ENCODE results near the gene MRNIP. TPM values are rescaled to one million over a fixed set of nuclear protein-coding genes. Genes with fewer than 3 reads are reported as not detected.

MRNIP gene, protein sequence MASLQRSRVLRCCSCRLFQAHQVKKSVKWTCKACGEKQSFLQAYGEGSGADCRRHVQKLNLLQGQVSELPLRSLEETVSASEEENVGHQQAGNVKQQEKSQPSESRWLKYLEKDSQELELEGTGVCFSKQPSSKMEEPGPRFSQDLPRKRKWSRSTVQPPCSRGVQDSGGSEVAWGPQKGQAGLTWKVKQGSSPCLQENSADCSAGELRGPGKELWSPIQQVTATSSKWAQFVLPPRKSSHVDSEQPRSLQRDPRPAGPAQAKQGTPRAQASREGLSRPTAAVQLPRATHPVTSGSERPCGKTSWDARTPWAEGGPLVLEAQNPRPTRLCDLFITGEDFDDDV
- total RNA-seq, result 17.8 and 26.3 TPM in 2 replicates

DNA sequence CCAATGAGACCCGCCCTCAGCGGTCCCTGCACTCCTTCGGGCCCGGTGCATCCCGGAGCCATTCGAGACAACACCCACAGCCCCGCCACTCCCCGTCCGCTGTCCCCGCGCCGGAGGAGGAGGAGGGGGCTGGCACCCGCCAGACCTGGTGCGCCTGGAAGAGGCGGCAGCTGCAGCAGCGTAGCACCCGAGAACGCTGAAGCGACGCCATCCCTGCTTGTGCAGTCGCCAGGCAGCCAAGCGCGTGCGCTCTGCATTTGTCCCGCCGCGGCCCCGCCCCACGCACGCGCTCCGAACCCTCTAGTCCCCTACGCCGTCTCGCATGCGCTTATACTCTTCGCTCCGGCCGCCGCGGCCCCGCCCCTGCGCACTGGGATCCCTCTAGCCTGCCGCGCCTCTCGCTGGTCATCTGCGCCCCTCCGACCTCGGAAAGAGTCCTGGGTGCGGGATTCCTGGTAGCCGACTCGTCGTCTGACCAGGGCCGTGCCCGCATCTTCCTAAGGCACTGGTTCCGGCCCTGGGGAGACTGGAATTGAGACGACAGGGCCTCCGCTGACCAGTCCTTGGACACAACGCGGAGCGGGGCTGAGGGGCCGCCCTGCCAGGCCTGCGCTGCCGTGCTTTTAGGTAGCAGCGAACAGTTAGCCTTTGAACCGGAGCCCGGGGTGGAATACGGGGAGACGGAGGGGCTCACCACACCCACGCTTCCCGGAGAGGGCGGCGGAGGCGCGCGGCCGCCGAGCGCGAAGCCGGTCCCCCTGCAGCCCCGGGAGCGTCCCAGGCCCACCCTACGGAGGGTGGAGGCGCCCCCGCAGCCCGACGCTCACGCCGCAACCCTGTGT is at the start of gene MRNIP:
TSS of gene MRNIP (minus strand) at position 232 of the 842 bp plus-strand sequence. CDS start at position 211, 21 bp downstream.
- DNase-seq (ENCODE audit: extremely low read depth, low read depth, low spot score), result peak; percentile 33

DNA sequence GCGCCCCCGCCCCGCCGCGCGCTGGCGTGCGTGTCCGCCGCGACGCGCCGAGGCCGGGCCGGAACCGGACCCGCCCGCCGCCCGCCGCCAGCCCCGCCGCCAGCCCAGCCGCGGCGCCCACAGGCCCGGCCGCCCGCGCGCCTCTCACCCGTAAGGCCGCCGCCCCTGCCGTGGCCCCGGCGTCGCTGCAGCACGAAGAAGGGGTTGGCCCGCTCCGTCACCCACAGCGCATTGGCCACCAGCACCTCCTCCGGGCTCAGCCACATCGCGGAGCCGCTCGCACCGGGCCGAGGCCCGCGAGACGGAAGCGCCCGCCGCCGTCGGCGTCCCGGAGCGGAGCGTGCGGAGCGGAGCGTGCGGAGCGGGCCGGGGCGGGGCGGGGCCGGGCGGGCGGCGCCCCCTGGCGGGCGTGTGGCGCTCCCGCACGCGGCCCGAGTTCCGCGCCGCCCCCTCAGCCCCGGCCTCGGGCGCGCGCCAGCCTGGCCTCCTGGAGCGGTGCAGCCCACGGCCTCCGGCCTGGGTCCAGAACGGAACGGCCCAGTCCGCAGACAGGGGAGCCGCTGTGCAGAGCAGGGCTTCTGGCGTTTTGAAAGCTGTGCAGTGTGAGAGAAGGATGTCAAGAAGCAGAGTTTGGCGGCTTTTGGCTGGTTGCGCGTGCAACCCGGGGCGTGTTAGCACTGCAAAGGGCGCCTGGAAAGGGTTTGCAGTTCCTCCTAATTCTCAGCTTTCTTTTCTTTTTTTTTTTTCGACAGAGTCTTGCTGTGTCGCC is 49.1 kb upstream of the MRNIP start, which contains the start of gene TBC1D9B:
TSS of gene TBC1D9B (minus strand) at position 342 of the 769 bp plus-strand sequence. CDS start at position 266, 76 bp downstream.
- DNase-seq (ENCODE audit: extremely low read depth, low read depth, low spot score), result no peak

DNA sequence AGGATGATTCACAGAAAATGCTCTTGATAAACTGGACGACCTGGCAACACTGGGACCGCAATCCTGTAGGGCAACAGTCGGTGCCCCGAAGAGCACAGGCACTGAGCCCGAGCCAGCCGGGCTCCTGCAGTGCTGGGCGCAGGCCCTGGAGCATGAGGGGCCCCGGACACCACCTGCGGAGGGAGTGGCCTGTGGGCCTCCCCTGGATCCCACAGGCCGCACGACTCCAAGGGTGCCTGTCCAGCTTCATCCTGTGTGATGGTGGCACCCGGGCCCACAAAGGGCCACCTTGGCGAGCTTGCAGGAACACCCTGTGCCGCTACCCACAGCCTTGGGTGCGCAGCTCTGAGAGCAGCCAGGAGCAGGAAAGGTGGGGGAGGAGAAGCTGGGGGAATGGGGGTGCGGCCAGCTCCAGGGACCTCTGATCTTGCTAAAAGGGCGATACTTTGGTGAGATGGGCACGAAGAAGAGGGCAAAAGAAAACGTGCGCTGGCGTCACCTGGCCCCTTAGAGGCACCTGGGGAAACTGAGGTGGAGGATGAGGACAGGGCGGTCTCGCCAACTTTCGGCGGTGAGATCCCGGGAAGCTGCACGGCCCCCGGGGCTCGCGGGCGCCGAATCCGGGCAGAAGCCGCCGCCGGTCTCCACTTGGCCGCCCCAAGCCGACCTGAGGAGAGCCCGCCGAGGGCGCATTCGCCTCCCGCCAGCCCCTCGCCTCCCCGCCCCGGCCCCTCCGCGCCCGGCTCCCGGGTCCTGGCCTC is 48.4 kb upstream of the MRNIP start:
- DNase-seq (ENCODE audit: extremely low read depth, low read depth, low spot score), result no peak

DNA sequence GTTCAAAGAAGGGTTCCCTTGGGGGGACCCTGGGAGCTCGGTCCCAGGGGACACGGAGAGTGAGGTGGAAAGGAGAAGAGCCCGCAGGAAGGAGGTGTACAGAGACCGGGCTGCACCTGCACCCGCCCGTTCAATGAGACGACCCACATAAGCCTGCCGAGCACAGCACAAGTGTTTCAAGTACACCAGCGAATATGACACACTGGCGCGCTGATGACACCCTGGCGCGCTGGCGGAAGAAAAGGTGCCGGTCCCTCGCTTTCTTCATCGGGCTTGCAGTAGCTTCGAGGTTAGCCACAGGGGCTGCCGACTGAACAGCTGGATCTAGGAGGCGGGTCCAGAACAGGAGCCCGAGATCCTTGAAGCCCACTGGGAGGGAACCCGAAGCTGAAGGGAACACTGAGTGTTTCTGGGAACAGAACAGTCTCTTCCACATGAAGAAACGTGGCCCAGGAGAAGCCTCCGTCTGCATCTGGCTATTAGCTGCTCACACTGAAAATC is 47.7 kb upstream of the MRNIP start:
- DNase-seq (ENCODE audit: extremely low read depth, low read depth, low spot score), result no peak

DNA sequence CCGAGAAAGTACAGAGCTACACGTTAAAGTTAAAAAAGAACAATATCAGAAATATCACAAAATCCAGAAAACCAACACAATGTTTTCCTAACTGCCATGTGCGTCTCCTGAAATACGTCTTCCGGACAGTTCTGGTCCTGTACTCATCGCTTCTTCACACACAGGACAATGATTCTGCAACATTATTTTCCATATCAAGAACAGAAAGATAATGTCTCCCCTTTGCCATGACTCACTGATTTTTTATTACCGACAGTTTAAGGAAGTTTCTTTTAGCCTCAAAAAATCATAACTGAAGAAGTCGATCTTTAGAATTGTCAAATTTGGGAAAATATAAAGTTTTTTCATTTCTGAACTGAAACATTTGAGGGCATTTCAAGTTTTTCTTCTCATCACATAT is 46.5 kb upstream of the MRNIP start:
- DNase-seq (ENCODE audit: extremely low read depth, low read depth, low spot score), result no peak

DNA sequence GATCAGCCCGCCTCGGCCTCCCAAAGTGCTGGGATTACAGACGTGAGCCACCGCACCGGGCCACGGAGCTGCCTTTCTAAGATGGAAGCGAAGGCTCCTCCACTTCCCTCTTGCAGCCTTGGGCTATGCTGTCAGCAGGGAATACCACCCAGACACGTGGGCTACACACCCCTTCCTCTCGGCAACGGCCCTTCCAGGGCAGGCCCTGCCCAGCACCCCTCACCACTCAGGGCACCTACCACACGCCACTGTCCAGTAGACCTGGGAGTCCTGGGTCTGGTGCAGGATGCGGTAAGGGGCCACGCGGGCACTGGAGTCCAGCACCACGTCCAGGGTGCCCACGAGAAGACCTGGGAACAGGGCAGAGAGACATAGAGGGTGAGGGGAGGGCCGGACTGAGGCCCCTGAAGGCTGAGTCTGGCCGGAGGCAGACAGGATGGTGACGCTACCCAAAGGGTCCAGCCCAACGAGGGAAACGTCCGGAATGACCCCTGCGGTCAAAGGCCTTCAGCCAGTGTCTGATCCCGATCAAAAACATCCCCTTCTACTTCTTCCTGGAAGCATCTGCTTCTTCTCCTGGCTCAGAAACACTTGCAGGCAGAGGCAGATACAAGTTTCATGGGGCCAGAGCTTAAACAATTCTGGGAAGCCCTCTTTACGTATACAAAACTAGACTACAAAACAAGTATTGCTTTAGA is 46.0 kb upstream of the MRNIP start:
- DNase-seq (ENCODE audit: extremely low read depth, low read depth, low spot score), result no peak

DNA sequence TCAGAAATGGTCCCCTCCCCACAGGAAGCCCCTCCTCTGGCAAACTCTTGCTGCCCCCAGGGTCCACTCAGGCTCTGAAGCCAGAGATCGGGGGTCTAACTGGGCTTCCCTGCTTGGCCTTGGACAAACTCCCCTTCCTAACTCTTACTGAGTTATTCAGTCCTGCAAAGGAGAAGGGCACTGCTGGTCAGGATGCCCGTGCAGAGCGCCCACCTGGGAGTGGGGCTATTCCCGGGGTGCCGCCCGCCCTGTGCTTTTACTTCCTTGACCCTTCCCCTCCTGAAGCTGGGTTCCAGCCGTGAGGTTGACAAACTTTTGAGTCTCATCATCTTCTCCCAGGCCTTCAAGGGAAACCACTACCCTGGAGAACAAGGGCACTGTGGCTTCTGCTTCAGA is 44.1 kb upstream of the MRNIP start:
- DNase-seq (ENCODE audit: extremely low read depth, low read depth, low spot score), result no peak

DNA sequence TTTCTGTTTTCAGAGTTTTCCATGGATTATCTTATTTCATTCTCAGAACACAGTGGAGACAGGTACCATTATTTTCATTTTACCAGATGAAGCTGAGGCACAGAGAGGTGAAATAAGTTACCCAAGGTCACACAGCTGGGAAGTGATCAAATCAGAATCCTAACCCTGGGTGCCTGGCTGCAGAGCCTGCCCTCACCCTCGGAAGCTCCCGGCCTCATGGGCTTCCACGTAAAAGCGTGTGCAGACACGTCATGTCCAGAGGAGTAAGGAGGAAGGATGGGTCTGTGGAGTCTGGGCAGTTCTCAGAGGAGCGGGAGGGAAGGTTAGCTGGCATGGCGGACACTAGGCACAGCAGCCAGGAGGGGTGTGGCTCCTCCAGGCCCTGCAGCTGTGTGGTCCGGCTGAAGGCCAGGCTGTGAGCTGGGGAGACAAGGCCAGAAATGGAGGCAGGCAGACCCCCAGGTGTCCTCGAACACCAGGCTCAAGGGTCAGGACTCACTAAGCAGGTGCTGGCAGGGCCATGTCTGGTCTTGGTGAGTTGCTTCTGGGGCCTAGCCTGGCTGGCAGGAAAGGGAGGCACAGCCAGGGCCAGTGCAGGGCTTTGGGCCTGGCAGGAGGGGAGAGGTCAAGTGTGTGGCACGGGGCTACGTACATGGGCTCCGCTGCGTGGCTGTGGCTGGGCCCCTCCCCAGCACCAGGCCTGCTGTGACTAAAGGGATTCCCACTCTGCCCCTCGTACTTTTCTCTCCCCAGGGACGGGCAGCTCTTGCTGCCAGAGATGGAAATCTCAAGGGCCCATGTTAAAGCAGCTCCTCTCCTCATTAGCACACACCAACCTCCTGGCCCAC is 43.5 kb upstream of the MRNIP start:
- DNase-seq (ENCODE audit: extremely low read depth, low read depth, low spot score), result no peak

DNA sequence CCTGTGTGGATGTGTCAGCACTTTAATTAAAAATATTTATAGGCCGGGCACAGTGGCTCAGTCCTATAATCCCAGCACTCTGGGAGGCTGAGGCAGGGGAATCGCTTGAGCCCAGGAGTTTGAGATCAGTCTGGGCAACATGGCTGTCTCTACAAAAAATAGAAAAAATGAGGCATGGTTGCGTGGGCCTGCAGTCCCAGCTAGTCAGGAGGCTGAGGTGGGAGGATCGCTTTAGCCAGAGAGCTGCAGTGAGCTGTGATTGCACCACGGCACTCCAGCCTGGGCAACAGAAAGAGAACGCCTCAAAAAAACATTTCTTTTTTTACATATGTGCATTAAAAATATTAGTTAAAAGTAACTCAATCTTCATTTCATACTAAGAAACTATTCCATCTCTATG is 42.8 kb upstream of the MRNIP start:
- no peak for DNase-seq (ENCODE audit: extremely low read depth, low read depth, low spot score)

DNA sequence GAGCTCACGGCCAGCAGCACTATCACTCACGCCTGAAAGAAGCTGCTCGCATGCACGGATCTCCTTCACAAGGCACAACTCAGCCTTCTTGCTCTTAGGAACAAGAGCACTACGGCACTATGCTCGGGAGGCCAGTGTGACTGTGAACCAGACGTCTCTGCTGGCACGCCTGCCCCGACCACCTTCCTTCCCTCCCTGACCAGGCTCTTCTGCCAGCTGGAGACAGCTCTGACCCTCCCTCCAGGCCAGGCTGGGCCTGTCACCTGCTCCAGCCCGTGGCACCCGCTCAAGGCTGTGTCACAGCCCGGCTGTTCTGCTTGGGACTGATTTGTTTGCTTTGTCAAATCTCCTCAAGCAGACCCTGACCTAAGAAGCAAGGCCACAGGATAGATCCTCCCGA is 42.1 kb upstream of the MRNIP start:
- no peak for DNase-seq (ENCODE audit: extremely low read depth, low read depth, low spot score)

DNA sequence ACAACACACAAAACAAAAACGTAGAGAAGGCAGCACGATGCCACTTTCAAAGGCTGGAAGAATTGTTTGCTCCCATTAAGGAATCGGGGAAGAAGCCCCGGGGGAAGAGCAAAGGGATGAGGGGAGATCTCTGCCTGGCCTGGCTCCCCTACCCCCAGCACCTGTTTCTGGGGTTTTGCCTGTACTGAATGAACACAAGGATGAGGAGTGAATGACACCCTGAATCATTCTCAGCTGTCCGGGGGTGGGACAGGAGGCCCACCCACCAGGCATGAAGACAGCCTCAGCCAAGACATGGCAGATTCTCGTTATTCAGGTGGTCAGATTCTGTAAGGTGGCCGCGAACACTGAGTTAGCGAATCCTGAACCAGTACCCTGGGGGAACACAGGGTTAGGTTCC is 41.6 kb upstream of the MRNIP start:
- no peak for DNase-seq (ENCODE audit: extremely low read depth, low read depth, low spot score)

DNA sequence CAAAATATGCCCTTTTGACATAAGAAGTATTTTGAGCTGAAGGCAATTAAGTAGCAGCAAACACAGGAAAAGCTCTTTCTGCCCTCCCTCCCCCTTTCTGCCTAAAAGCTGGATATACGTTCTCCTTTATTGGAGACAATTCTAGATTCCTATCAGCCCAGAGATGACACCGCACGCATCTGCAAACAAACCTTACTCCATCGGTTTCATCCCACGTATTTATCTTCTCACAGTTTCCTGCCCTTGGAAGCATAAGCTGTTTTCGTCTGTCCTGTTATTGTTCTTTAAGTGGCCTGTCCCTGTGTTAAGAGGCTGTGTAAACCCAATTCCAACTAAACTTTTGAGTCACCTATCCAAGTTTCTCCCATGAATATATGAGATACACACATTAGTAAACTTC is 37.2 kb upstream of the MRNIP start:
- DNase-seq (ENCODE audit: extremely low read depth, low read depth, low spot score), result no peak

DNA sequence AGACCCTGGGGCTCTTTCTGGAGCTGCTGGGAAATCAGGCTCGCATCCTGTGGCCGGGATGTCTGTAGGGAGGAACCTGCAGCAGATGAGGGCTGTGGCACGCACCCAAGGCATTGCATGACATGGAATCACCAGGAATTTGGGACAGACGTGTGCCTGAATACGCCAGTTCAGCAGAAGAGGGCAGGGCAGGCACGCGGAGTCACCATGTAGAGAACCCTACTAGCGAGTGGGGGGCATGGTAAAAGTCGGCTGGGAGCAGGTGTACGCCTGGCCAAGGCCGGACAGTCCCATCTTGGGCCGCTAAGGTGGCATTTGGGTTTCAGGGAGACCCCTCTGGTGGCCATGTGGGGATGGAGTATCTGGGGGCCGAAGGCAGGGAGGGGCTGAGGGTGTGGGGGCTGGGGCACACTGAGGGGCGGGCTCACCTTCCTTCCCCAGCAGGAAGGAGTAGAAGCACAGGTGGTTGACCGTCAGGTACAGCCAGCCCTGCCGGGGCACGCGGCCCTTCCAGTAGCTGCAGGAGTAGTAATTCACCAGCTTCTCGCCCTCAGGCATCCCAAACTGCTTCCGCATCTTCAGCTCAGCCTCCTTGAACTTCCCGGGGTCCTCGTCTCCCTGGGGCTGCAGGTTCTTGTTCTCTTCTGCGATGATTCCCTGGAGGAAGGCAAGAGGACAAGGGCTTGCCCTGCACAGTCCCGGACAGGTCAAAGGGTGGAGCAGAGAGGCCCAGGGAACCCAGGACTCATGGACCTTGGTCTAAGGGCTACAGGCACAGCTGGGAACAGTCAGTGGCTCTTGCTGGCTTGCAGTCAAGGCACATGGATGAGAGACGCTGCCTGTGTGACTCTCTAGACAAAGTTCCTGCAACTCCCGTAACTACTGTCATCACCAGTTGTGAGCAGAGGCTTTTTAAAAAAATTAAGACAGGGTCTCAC is 35.6 kb upstream of the MRNIP start:
- DNase-seq (ENCODE audit: extremely low read depth, low read depth, low spot score), result no peak

DNA sequence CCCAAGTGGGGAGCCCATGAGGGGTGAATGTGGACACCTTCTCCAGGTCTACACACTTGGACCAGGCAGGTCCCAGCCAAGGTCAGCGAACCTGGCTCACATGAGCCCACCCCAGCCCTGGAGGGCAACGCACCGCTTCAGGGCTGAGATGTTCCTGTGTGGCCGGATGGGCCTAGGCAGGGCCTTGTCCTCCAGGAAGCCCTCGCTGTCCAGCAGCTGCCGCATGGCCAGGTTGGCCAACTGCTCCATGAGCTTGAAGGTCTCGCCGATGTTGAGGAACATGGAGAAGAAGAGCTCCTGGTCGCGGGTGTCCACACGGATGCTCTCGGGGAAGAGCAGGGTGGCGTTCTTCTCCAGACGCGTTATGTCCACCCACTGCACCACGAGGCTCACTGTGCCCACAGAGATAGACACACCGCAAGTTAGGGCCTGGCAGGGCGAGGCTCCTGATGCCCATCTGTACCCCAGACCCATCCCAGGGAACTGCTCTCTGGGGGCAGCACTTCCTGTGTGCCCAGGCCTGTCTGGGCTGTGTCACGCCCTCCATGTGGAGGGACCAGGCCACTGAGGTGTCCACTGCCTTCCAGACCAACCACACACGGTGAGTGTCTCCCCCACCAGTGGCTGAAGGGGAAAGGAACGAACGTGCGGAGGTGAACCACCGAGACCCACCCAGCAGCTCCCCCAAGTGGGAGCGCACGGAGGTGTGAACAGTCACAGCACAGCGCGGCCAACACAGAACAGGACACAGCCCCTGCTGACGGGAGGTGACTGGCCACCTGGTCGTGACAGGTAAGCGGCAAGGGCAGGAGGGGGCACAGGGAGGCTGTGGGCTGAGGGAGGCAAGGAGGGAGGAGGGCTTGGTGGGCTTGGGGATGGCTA is 34.7 kb upstream of the MRNIP start:
- no peak for DNase-seq (ENCODE audit: extremely low read depth, low read depth, low spot score)

DNA sequence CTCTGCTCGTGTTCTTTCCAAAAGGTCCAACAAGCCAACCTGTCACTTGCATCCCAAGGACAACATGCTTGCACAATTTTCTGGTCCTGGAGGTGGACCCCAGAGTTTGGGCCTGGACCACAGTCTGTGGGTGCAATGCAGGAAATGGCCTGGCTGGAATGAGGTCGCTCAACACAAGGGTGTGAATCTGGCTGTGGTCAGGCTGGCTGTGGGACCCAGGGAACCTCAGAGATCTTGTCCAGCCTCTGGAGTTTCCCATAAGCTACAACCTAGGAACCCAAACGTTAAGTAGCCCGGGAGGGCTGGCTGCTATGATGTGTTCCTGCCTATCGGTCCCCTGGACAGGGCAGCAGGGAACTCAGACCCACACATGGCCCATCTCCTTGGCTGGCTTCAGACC is 33.6 kb upstream of the MRNIP start:
- no peak for DNase-seq (ENCODE audit: extremely low read depth, low read depth, low spot score)

DNA sequence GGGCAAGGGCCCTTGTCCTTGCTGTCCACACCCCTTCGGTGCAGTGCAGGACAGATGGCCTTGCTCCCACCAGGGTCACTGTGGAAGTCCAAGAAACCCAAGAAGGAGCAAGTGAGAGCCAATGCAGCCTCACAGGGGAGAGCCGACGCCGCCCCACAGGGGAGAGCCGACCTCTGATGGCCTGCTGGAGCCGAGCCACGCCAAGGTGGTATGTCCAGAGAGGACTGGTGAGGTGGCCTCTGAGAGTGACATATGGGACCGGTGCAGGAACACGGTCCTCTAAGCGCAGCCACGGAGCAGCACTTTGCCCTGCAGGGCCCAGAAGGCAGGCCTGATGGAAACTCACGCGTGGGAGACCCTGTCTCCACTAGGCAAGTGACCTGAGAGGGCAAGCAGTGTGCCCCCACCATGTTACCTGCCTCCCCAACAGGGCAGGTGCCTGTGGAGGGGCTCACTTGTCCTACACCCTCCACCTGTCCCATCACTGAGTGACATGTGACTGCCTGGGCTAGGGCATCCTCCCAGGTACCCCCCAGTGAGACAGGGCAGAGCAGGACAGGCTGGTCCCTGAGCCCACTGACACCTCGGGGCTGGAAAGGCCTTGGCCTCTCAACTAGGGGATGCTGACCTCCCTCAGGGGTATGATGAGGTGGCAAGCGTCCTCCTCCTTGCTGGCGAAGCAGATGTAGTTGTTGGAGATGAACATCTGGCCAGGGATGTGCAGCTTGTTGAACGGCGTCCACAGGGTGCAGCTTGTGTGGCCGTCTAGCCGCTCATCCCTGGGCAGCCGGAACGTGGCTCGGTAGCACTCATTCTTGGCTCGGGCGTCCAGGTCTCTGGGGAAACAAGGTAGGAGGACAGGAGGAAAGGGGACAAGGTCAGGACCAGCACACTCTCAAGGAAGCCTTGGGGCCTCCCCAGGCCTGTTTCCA is 32.4 kb upstream of the MRNIP start:
- DNase-seq (ENCODE audit: extremely low read depth, low read depth, low spot score), result no peak
